HL-60 (cell line): ENCODE results near the gene APCDD1.

Experiments used
- POLR2AphosphoS5 ChIP-seq: IDR thresholded peaks from 2 replicates; pipeline ENCODE4 v1.6.1; 2012; ENCODE audit warnings: low read depth
- SPI1 ChIP-seq: IDR thresholded peaks from 2 replicates; pipeline ENCODE4 v1.6.1; 2012; ENCODE audit warnings: low read depth, mild to moderate bottlenecking, borderline replicate concordance
- TF ChIP-seq, protein P1 (sequence below): IDR thresholded peaks from one replicate; pipeline ENCODE4 v1.5.1; 2011; ENCODE audit warnings: low read length, control low read depth, inconsistent platforms; ENCODE audit not compliant: insufficient read depth

DNA sequence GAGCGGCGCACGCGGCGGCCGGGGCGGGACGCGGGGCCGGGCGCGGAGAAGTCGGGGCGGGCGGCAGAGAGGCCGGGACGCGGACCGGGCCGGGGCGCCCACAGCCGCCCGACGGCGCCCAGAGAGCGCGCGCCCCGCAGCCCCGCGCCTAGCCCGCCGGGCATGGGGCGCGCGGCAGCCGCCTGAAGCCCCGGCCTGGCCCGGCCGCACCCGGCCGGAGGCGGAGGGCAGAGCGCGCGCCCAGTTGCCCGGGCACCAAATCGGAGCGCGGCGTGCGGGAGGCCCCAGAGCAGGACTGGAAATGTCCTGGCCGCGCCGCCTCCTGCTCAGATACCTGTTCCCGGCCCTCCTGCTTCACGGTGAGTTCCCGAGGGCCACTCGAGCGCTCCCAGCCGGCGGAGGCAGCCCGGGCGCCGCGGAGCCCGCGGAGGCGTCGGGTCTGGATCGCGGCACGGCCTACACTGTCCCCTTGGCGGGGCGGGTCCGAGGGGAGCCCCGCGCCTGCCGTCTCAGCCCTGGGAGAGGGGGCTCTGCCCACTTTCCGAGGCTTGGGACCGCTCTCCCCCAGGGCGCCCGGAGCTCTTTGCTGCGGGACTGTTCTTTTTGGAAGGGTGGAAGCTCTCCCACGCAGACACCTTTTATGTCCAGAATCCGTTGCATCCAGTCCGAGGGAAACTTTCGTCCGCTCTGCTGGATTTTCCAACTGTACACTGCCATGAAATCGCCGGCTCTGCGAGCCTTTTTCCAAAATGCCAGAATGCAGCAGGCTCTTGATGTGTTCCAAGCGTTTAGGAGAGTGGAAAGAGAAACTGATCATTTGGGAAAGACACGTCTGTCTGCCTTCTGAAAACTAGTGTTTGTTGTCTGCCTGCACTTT is 484 bp downstream of the APCDD1 start:
- TF ChIP-seq, protein P1, sequence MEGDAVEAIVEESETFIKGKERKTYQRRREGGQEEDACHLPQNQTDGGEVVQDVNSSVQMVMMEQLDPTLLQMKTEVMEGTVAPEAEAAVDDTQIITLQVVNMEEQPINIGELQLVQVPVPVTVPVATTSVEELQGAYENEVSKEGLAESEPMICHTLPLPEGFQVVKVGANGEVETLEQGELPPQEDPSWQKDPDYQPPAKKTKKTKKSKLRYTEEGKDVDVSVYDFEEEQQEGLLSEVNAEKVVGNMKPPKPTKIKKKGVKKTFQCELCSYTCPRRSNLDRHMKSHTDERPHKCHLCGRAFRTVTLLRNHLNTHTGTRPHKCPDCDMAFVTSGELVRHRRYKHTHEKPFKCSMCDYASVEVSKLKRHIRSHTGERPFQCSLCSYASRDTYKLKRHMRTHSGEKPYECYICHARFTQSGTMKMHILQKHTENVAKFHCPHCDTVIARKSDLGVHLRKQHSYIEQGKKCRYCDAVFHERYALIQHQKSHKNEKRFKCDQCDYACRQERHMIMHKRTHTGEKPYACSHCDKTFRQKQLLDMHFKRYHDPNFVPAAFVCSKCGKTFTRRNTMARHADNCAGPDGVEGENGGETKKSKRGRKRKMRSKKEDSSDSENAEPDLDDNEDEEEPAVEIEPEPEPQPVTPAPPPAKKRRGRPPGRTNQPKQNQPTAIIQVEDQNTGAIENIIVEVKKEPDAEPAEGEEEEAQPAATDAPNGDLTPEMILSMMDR, result no peak
- no peak for TF ChIP-seq POLR2AphosphoS5
- TF ChIP-seq SPI1, result no peak
